SK-N-SH treated with all-trans-retinoic acid at 6 μM for 48 hours (cell line): ENCODE results near the gene MAPRE2.

Source experiments
- ATAC-seq: fragments of 200-7000 bp; cut with Tn5 transposase; 3 replicates; pipeline ENCODE4 v1.9.1; 2020; ENCODE audit warnings: mild to moderate bottlenecking, moderate library complexity
- ARNTL ChIP-seq: fragments of 450-650 bp; formaldehyde crosslinking; IDR thresholded peaks from 2 replicates; pipeline ENCODE4 v1.5.0; 2020; ENCODE audit warnings: low read depth, mild to moderate bottlenecking, moderate library complexity, borderline replicate concordance
- CREB5 ChIP-seq: fragments of 250-450 bp; sonication (Bioruptor Pico); IDR thresholded peaks from 2 replicates; pipeline ENCODE4 v1.5.1; 2020; ENCODE audit warnings: low read depth, mild to moderate bottlenecking, moderate library complexity
- CSRNP3 ChIP-seq: fragments of 250-450 bp; sonication (Bioruptor Pico); IDR thresholded peaks from 2 replicates; pipeline ENCODE4 v1.5.1; 2021; ENCODE audit warnings: mild to moderate bottlenecking, moderate library complexity
- GLIS3 ChIP-seq: fragments of 250-450 bp; sonication (Bioruptor Pico); IDR thresholded peaks from 2 replicates; pipeline ENCODE4 v1.5.0; 2020; ENCODE audit warnings: mild to moderate bottlenecking, moderate library complexity
- ISL1 ChIP-seq: fragments of 250-450 bp; sonication (Bioruptor Pico); IDR thresholded peaks from 2 replicates; pipeline ENCODE4 v2.1.2; 2022; ENCODE audit warnings: mild to moderate bottlenecking, moderate library complexity
- OSR1 ChIP-seq: fragments of 250-450 bp; sonication (Bioruptor Pico); IDR thresholded peaks from 2 replicates; pipeline ENCODE4 v1.8.0; 2022; ENCODE audit warnings: moderate library complexity, mild to moderate bottlenecking, inconsistent platforms
- POU6F1 ChIP-seq: fragments of 250-450 bp; sonication (Bioruptor Pico); IDR thresholded peaks from 2 replicates; pipeline ENCODE4 v1.8.0; 2021; ENCODE audit warnings: low read depth, mild to moderate bottlenecking, moderate library complexity, borderline replicate concordance
- PPARA ChIP-seq: fragments of 250-450 bp; sonication (Bioruptor Pico); IDR thresholded peaks from 2 replicates; pipeline ENCODE4 v1.5.0; 2020; ENCODE audit warnings: mild to moderate bottlenecking, borderline replicate concordance
- RARB ChIP-seq: fragments of 250-450 bp; sonication (Bioruptor Pico); IDR thresholded peaks from 2 replicates; pipeline ENCODE4 v1.8.0; 2021; ENCODE audit warnings: mild to moderate bottlenecking, moderate library complexity
- SNAI2 ChIP-seq: fragments of 250-450 bp; sonication (Bioruptor Pico); IDR thresholded peaks from 2 replicates; pipeline ENCODE4 v1.5.0; 2020; ENCODE audit warnings: mild to moderate bottlenecking, moderate library complexity
- TCF4 ChIP-seq: fragments of 250-450 bp; sonication (Bioruptor Pico); IDR thresholded peaks from 2 replicates; pipeline ENCODE4 v1.8.0; 2021; ENCODE audit warnings: mild to moderate bottlenecking, moderate library complexity, borderline replicate concordance
- TOX ChIP-seq: fragments of 250-450 bp; sonication (Bioruptor Pico); IDR thresholded peaks from 2 replicates; pipeline ENCODE4 v1.8.0; 2021; ENCODE audit warnings: mild to moderate bottlenecking, moderate library complexity, borderline replicate concordance
- TSHZ2 ChIP-seq: fragments of 250-450 bp; sonication (Bioruptor Pico); IDR thresholded peaks from 2 replicates; pipeline ENCODE4 v1.5.0; 2020; ENCODE audit warnings: mild to moderate bottlenecking, moderate library complexity
- ZC3H10 ChIP-seq: fragments of 250-450 bp; sonication (Bioruptor Pico); IDR thresholded peaks from 2 replicates; pipeline ENCODE4 v1.5.1; 2021; ENCODE audit warnings: mild to moderate bottlenecking, moderate library complexity
- ZFP3 ChIP-seq: fragments of 250-450 bp; sonication (Bioruptor Pico); IDR thresholded peaks from 2 replicates; pipeline ENCODE4 v1.5.0; 2020; ENCODE audit warnings: mild to moderate bottlenecking, moderate library complexity
- ZFP30 ChIP-seq: fragments of 450-650 bp; formaldehyde crosslinking; IDR thresholded peaks from 2 replicates; pipeline ENCODE4 v1.5.0; 2022; ENCODE audit warnings: mild to moderate bottlenecking, moderate library complexity
- ZNF565 ChIP-seq: fragments of 450-650 bp; formaldehyde crosslinking; conservative IDR thresholded peaks from 2 replicates; pipeline ENCODE4 v1.5.0; 2020; ENCODE audit warnings: low read depth, mild to moderate bottlenecking, moderate library complexity
- ZNF70 ChIP-seq: fragments of 450-650 bp; formaldehyde crosslinking; IDR thresholded peaks from 2 replicates; pipeline ENCODE4 v1.5.0; 2020; ENCODE audit warnings: mild to moderate bottlenecking, moderate library complexity
- ZNF8 ChIP-seq: fragments of 450-650 bp; formaldehyde crosslinking; IDR thresholded peaks from 2 replicates; pipeline ENCODE4 v1.5.0; 2020; ENCODE audit warnings: mild to moderate bottlenecking, moderate library complexity

The MAPRE2 gene

GRCh38 chr18:35163014-35163539 lies 121.9 kb downstream of the MAPRE2 start (continued):
- TF ChIP-seq CSRNP3 (CRISPR knock-in tag) (no peak), OSR1 (CRISPR knock-in tag) (no peak), ZFP3 (no peak), ZC3H10 (no peak), TCF4 (CRISPR knock-in tag) (no peak), PPARA (CRISPR knock-in tag) (no peak)

GRCh38 chr18:35163721-35164120 lies 122.5 kb downstream of the MAPRE2 start:
- no peak for TF ChIP-seq RARB
- no peak for TF ChIP-seq ZC3H10
- no peak for TF ChIP-seq TSHZ2 (CRISPR knock-in tag)
- TF ChIP-seq CSRNP3 (CRISPR knock-in tag), result no peak
- TF ChIP-seq PPARA (CRISPR knock-in tag), result no peak
- TF ChIP-seq ZFP3, result no peak
- no peak for TF ChIP-seq ISL1 (CRISPR knock-in tag)
- TF ChIP-seq ZNF8, result no peak
- TF ChIP-seq GLIS3 (CRISPR knock-in tag), result no peak
- TF ChIP-seq ZNF70 (CRISPR knock-in tag), result no peak
- TF ChIP-seq OSR1 (CRISPR knock-in tag), result no peak
- TF ChIP-seq ZNF565 (CRISPR knock-in tag), result no peak
- no peak for TF ChIP-seq TCF4 (CRISPR knock-in tag)
- ATAC-seq, result no peak

GRCh38 chr18:35164133-35164532 lies 122.9 kb downstream of the MAPRE2 start:
- no peak for ATAC-seq
- no peak for TF ChIP-seq ZC3H10

- ATAC-seq, result no peak
These were observed 126.1 kb downstream of the MAPRE2 start for GRCh38 chr18:35167332-35167731.

GRCh38 chr18:35167857-35168256 lies 126.6 kb downstream of the MAPRE2 start:
- no peak; the same call in 2 of the 3 replicates for ATAC-seq
- no peak for TF ChIP-seq PPARA (CRISPR knock-in tag)
- no peak for TF ChIP-seq OSR1 (CRISPR knock-in tag)
- TF ChIP-seq GLIS3 (CRISPR knock-in tag), result no peak
- no peak for TF ChIP-seq TOX (CRISPR knock-in tag)
- TF ChIP-seq POU6F1 (CRISPR knock-in tag), result no peak
- TF ChIP-seq ZFP3, result no peak
- TF ChIP-seq ZNF8, result no peak
- TF ChIP-seq SNAI2, result no peak
- TF ChIP-seq CREB5 (CRISPR knock-in tag), result no peak
- no peak for TF ChIP-seq ZC3H10
- TF ChIP-seq TSHZ2 (CRISPR knock-in tag), result no peak

More at GRCh38 chr18:35167332-35167731, 126.1 kb downstream of the MAPRE2 start:
- TF ChIP-seq ZFP30 (CRISPR knock-in tag) (no peak), ARNTL (CRISPR knock-in tag) (no peak), ISL1 (CRISPR knock-in tag) (no peak), CSRNP3 (CRISPR knock-in tag) (no peak)
